Right lobe of liver (tissue), 4 donors: ENCODE results near the gene RADIL.
"Not testable (repeated sequence)": the region's sequence is repeated elsewhere in the genome, so short reads cannot be mapped to it uniquely, and the experiment has no call there.

Source experiments
- POLR2A ChIP-seq: fragments of 450-650 bp; IDR thresholded peaks from one replicate; pipeline ENCODE4 v1.6.1; 2017; ENCODE audit warnings: antibody characterized with exemption, mild to moderate bottlenecking
- TF ChIP-seq, protein P1 (sequence below), 4 donors: fragments of 200-600 bp in 3 of 4; fragments of 450-650 bp in 1 of 4; IDR thresholded peaks; one replicate each; pipeline versions ENCODE4 v1.5.1 to v1.8.0; 2016 to 2022; ENCODE audit warnings: antibody characterized with exemption in 4 of 4, mild to moderate bottlenecking in 2 of 4
- donor health status: DM: no; HTN: no; CAD: no.
- donor health status: DM: no; HTN: no; CAD: no.
- donor health status: DM: no; HTN: yes; CAD: no.

DNA sequence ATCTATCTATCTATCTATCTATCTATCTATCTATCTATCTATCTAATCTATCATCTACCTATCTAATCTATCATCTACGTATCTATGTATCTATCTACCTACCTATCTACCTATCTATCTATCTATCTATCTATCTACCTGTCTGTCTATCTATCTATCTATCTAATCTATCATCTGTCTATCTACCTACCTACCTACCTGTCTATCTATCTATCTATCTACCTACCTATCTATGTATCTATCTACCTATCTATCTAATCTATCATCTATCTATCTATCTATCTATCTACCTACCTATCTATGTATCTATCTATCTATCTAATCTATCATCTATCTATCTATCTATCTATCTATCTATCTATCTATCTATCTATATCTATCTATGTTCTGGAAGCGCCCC, 8.0 kb upstream of the RADIL start:
- not testable (repeated sequence) for TF ChIP-seq POLR2A
- TF ChIP-seq, protein P1, sequence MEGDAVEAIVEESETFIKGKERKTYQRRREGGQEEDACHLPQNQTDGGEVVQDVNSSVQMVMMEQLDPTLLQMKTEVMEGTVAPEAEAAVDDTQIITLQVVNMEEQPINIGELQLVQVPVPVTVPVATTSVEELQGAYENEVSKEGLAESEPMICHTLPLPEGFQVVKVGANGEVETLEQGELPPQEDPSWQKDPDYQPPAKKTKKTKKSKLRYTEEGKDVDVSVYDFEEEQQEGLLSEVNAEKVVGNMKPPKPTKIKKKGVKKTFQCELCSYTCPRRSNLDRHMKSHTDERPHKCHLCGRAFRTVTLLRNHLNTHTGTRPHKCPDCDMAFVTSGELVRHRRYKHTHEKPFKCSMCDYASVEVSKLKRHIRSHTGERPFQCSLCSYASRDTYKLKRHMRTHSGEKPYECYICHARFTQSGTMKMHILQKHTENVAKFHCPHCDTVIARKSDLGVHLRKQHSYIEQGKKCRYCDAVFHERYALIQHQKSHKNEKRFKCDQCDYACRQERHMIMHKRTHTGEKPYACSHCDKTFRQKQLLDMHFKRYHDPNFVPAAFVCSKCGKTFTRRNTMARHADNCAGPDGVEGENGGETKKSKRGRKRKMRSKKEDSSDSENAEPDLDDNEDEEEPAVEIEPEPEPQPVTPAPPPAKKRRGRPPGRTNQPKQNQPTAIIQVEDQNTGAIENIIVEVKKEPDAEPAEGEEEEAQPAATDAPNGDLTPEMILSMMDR (IDR thresholded peaks at IDR 0.05), result not testable (repeated sequence)
